ENCODE results near the gene GPC5.

The GPC5 gene

DNA sequence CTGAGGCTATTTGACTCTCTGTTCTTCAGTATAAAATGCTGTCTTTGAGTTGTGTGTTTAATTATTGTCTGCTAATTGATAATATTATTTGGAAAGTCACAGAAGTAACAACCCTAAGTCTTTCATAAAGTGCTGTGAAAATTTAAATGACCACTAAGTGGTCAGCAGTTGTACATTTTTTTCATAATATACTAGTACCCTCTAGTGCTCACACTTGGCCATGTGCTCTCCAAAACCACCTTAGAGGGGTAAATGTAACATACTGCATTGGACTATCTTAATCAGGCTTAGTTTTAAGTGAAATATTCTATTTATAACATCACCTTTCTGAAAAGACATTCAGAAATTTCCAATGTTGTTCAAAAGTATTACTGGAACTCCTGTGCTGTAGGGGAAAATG is 745.3 kb downstream of the GPC5 start:
- Histone ChIP-seq H2AFZ (ENCODE audit: low read length) (no peak overlapping the region), H3K4me1 (ENCODE audit: insufficient read depth, low read length, severe bottlenecking) (no peaks in the 10 kb centered on the region), H3K36me3 (ENCODE audit: insufficient read depth, low read length) (no peaks in the 10 kb centered on the region), H3K9me2 (ENCODE audit: low read depth, low read length) (no peaks in the 10 kb centered on the region), H3K4me3 (ENCODE audit: low read depth, low read length, poor library complexity, severe bottlenecking) (no peak overlapping the region), H3K79me2 (ENCODE audit: insufficient read depth, low read length) (no peaks in the 10 kb centered on the region), H3K27ac (ENCODE audit: low read depth, low read length, poor library complexity, severe bottlenecking) (no peak overlapping the region), H3K9me3 (ENCODE audit: low read length) (no peaks in the 10 kb centered on the region), H3K4me2 (ENCODE audit: low read length) (no peak overlapping the region), H3K9ac (ENCODE audit: low read length) (no peak overlapping the region), H4K20me1 (ENCODE audit: insufficient read depth, low read length) (no peaks in the 10 kb centered on the region), H3F3A (ENCODE audit: insufficient read depth, low read length) (no peaks in the 10 kb centered on the region), H3K27me3 (ENCODE audit: insufficient read depth, low read length) (no peaks in the 10 kb centered on the region)
- TF ChIP-seq EZH2 (IDR thresholded peaks at IDR 0.05; ENCODE audit: borderline replicate concordance, low read length) (no peak), CTCF (IDR thresholded peaks at IDR 0.05; ENCODE audit: low read length) (no peak)

DNA sequence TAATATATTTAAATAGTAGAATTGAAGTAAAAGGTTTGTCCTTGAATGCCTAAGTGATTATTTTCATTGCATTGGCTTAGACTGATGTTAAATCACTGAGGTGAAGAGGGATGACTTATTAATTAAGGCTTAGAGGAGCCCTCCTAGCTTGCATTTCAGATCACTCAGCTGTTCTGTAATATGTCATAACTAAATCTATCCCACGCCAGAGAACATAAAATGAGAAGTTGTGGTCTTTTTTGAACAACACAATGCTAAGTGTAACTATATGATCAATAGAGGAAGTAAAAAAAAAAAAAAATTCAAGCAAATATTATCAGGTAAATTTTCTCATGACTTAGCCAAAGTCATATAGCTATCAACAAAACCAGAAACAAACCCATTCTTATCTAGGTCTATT is 752.2 kb downstream of the GPC5 start:
- Histone ChIP-seq H2AFZ (ENCODE audit: low read length) (no peak overlapping the region), H3K79me2 (ENCODE audit: insufficient read depth, low read length) (no peaks in the 10 kb centered on the region), H3K36me3 (ENCODE audit: insufficient read depth, low read length) (no peaks in the 10 kb centered on the region), H3F3A (ENCODE audit: insufficient read depth, low read length) (no peaks in the 10 kb centered on the region), H3K9me3 (ENCODE audit: low read length) (no peaks in the 10 kb centered on the region), H3K9ac (ENCODE audit: low read length) (no peak overlapping the region), H3K4me3 (ENCODE audit: low read depth, low read length, poor library complexity, severe bottlenecking) (no peak overlapping the region), H3K27me3 (ENCODE audit: insufficient read depth, low read length) (no peaks in the 10 kb centered on the region), H3K27ac (ENCODE audit: low read depth, low read length, poor library complexity, severe bottlenecking) (no peak overlapping the region), H3K4me2 (ENCODE audit: low read length) (no peak overlapping the region), H4K20me1 (ENCODE audit: insufficient read depth, low read length) (no peaks in the 10 kb centered on the region), H3K9me2 (ENCODE audit: low read depth, low read length) (no peaks in the 10 kb centered on the region), H3K4me1 (ENCODE audit: insufficient read depth, low read length, severe bottlenecking) (no peaks in the 10 kb centered on the region)
- TF ChIP-seq CTCF (IDR thresholded peaks at IDR 0.05; ENCODE audit: low read length) (no peak), EZH2 (IDR thresholded peaks at IDR 0.05; ENCODE audit: borderline replicate concordance, low read length) (no peak)

DNA sequence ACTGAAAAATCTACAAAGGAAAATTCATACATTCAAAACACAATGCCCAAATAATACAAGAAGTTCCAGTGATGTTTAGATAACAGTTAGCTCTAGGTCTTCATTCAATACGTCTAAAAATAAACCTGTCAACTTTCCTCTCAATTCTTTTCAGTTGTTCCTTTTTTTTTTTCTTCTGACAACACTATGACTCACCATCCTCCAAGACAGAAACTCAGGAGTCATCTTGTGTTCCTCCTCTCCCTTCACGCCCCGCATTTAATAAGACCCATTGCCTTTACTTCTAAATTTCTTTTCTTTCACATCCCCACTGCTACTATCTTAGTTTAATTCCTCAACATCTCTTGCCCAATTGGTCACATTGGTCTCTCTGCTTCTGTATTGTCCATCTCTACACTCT is 759.9 kb downstream of the GPC5 start:
- Histone ChIP-seq H3K4me1 (ENCODE audit: insufficient read depth, low read length, severe bottlenecking) (no peaks in the 10 kb centered on the region), H3K9me2 (ENCODE audit: low read depth, low read length) (no peaks in the 10 kb centered on the region), H3K4me2 (ENCODE audit: low read length) (no peak overlapping the region), H3K9me3 (ENCODE audit: low read length) (no peaks in the 10 kb centered on the region), H3F3A (ENCODE audit: insufficient read depth, low read length) (no peaks in the 10 kb centered on the region), H4K20me1 (ENCODE audit: insufficient read depth, low read length) (no peaks in the 10 kb centered on the region), H3K9ac (ENCODE audit: low read length) (no peak overlapping the region), H3K4me3 (ENCODE audit: low read depth, low read length, poor library complexity, severe bottlenecking) (no peak overlapping the region), H3K27me3 (ENCODE audit: insufficient read depth, low read length) (no peaks in the 10 kb centered on the region), H3K79me2 (ENCODE audit: insufficient read depth, low read length) (no peaks in the 10 kb centered on the region), H3K36me3 (ENCODE audit: insufficient read depth, low read length) (no peaks in the 10 kb centered on the region), H3K27ac (ENCODE audit: low read depth, low read length, poor library complexity, severe bottlenecking) (no peak overlapping the region), H2AFZ (ENCODE audit: low read length) (no peak overlapping the region)
- TF ChIP-seq CTCF (IDR thresholded peaks at IDR 0.05; ENCODE audit: low read length): no peak
- no peak for TF ChIP-seq EZH2 (IDR thresholded peaks at IDR 0.05; ENCODE audit: borderline replicate concordance, low read length)

All from OCI-LY1 (cell line).